ENCODE results near the gene ZG16B. TPM values are rescaled to one million over a fixed set of nuclear protein-coding genes. Genes with fewer than 3 reads are reported as not detected.

The ZG16B gene
- total and polyA plus RNA-seq, 2 donors (not counting 1 experiment from before 2014, with no cell fraction given), result not detected

GRCh38 chr16:2810651-2811050 lies 19.5 kb upstream of the ZG16B start:
- TF ChIP-seq EZH2 (IDR thresholded peaks at IDR 0.05; ENCODE audit: low read length, missing control alignments), result no peak
- no peak for TF ChIP-seq CTCF (conservative IDR thresholded peaks at IDR 0.05 in 1 of 2, IDR thresholded peaks at IDR 0.05 in 1 of 2; ENCODE audit: low read depth in 1 of 2, low read length in 2 of 2)
- no peaks in the 10 kb centered on the region for H3K36me3 ChIP-seq (ENCODE audit: control insufficient read depth, insufficient read depth, low read length)

GRCh38 chr16:2811703-2812471 lies 18.2 kb upstream of the ZG16B start:
- Histone ChIP-seq H3K4me3 (replicated peaks in 1 of 4; ENCODE audit: control extremely low read depth in 1 of 4, insufficient read depth in 1 of 4, low read depth in 3 of 4, low read length in 4 of 4) (no peak overlapping the region), H3K27me3 (ENCODE audit: control insufficient read depth, insufficient read depth, low read length) (peaks cover 3% of the 10 kb centered on the region), H3K9ac (ENCODE audit: insufficient read depth, low read length) (no peak overlapping the region), H3K4me1 (ENCODE audit: control insufficient read depth, extremely low read depth, insufficient read depth, low read length) (no peaks in the 10 kb centered on the region), H4K20me1 (ENCODE audit: control insufficient read depth, extremely low read depth, insufficient read depth, low read length) (no peaks in the 10 kb centered on the region), H3K4me2 (ENCODE audit: extremely low read depth, insufficient read depth, low read length) (no peak overlapping the region), H3K79me2 (ENCODE audit: control insufficient read depth, insufficient read depth, low read length) (no peaks in the 10 kb centered on the region), H3K9me3 (ENCODE audit: control insufficient read depth, insufficient read depth, low read depth, low read length) (no peaks in the 10 kb centered on the region), H2AFZ (ENCODE audit: low read length) (no peak overlapping the region), H3K27ac (ENCODE audit: insufficient read depth, low read length) (no peak overlapping the region), H3K36me3 (ENCODE audit: control insufficient read depth, insufficient read depth, low read length) (no peaks in the 10 kb centered on the region)
- no peak for TF ChIP-seq EZH2 (IDR thresholded peaks at IDR 0.05; ENCODE audit: low read length, missing control alignments)
- no peak for TF ChIP-seq CTCF (conservative IDR thresholded peaks at IDR 0.05 in 1 of 2, IDR thresholded peaks at IDR 0.05 in 1 of 2; ENCODE audit: low read depth in 1 of 2, low read length in 2 of 2)
- DNase-seq (ENCODE audit: low read depth in 2 of 2), result no peak

More at GRCh38 chr16:2810651-2811050, 19.5 kb upstream of the ZG16B start:
- Histone ChIP-seq H3K4me1 (ENCODE audit: control insufficient read depth, extremely low read depth, insufficient read depth, low read length) (no peaks in the 10 kb centered on the region), H3K4me3 (replicated peaks in 1 of 4; ENCODE audit: control extremely low read depth in 1 of 4, insufficient read depth in 1 of 4, low read depth in 3 of 4, low read length in 4 of 4) (no peak overlapping the region), H2AFZ (ENCODE audit: low read length) (no peak overlapping the region), H3K27ac (ENCODE audit: insufficient read depth, low read length) (no peak overlapping the region), H3K9me3 (ENCODE audit: control insufficient read depth, insufficient read depth, low read depth, low read length) (no peaks in the 10 kb centered on the region), H3K9ac (ENCODE audit: insufficient read depth, low read length) (no peak overlapping the region), H3K27me3 (ENCODE audit: control insufficient read depth, insufficient read depth, low read length) (peaks cover 5% of the 10 kb centered on the region), H3K4me2 (ENCODE audit: extremely low read depth, insufficient read depth, low read length) (no peak overlapping the region), H3K79me2 (ENCODE audit: control insufficient read depth, insufficient read depth, low read length) (no peaks in the 10 kb centered on the region), H4K20me1 (ENCODE audit: control insufficient read depth, extremely low read depth, insufficient read depth, low read length) (no peaks in the 10 kb centered on the region)
- no peak for DNase-seq (ENCODE audit: low read depth in 2 of 2)

GRCh38 chr16:2813771-2814221 lies 16.3 kb upstream of the ZG16B start:
- no peaks in the 10 kb centered on the region for H3K79me2 ChIP-seq (ENCODE audit: control insufficient read depth, insufficient read depth, low read length)
- H3K4me3 ChIP-seq (replicated peaks in 1 of 4; ENCODE audit: control extremely low read depth in 1 of 4, insufficient read depth in 1 of 4, low read depth in 3 of 4, low read length in 4 of 4), result no peak overlapping the region
- no peak overlapping the region for H3K27ac ChIP-seq (ENCODE audit: insufficient read depth, low read length)
- H3K9ac ChIP-seq (ENCODE audit: insufficient read depth, low read length), result no peak overlapping the region
- no peak overlapping the region for H3K4me2 ChIP-seq (ENCODE audit: extremely low read depth, insufficient read depth, low read length)
- no peaks in the 10 kb centered on the region for H3K4me1 ChIP-seq (ENCODE audit: control insufficient read depth, extremely low read depth, insufficient read depth, low read length)
- DNase-seq (ENCODE audit: low read depth in 2 of 2), result no peak
- TF ChIP-seq EZH2 (IDR thresholded peaks at IDR 0.05; ENCODE audit: low read length, missing control alignments) (no peak), CTCF (conservative IDR thresholded peaks at IDR 0.05 in 1 of 2, IDR thresholded peaks at IDR 0.05 in 1 of 2; ENCODE audit: low read depth in 1 of 2, low read length in 2 of 2) (no peak)
- H3K9me3 ChIP-seq (ENCODE audit: control insufficient read depth, insufficient read depth, low read depth, low read length), result no peaks in the 10 kb centered on the region
- no peak overlapping the region for H2AFZ ChIP-seq (ENCODE audit: low read length)
- H3K27me3 ChIP-seq (ENCODE audit: control insufficient read depth, insufficient read depth, low read length), result peaks cover 5% of the 10 kb centered on the region
- no peaks in the 10 kb centered on the region for H4K20me1 ChIP-seq (ENCODE audit: control insufficient read depth, extremely low read depth, insufficient read depth, low read length)
- no peaks in the 10 kb centered on the region for H3K36me3 ChIP-seq (ENCODE audit: control insufficient read depth, insufficient read depth, low read length)
